GM21786 (cell line): ENCODE results near the gene TMSB15A.
"Not testable (repeated sequence)": the region's sequence is repeated elsewhere in the genome, so short reads cannot be mapped to it uniquely, and the experiment has no call there.

Experiments used
- ATAC-seq: cut with Tn5 transposase; IDR thresholded peaks from one replicate; pipeline ENCODE4 v1.9.1; 2021; ENCODE audit not compliant: unreplicated experiment

Gene TMSB15A

GRCh38 chrX:102515975-102516941, at the start of gene TMSB15A:
Gene TMSB15A (minus strand): TSS chrX:102516739.
- ATAC-seq = peak; percentile 66

- no peak for ATAC-seq
Observed at GRCh38 chrX:102560423-102561068, 44.0 kb upstream of the TMSB15A start.

GRCh38 chrX:102558607-102559006, 42.1 kb upstream of the TMSB15A start:
- ATAC-seq = no peak

- ATAC-seq = no peak
Observed at GRCh38 chrX:102548231-102548630, 31.7 kb upstream of the TMSB15A start.

GRCh38 chrX:102546828-102547493, 30.4 kb upstream of the TMSB15A start:
- ATAC-seq = no peak

- not testable (repeated sequence) for ATAC-seq
Observed at GRCh38 chrX:102546175-102546574, 29.6 kb upstream of the TMSB15A start.

- ATAC-seq = no peak
Observed at GRCh38 chrX:102535958-102536357, 19.4 kb upstream of the TMSB15A start.

- no peak for ATAC-seq
Observed at GRCh38 chrX:102517326-102517725, 787 bp upstream of the TMSB15A start.

- ATAC-seq = no peak
Observed at GRCh38 chrX:102514536-102514935, 2.0 kb downstream of the TMSB15A start.

- no peak for ATAC-seq
Observed at GRCh38 chrX:102498732-102499131, 17.8 kb downstream of the TMSB15A start.

GRCh38 chrX:102491766-102492165, 24.8 kb downstream of the TMSB15A start:
- no peak for ATAC-seq

- not testable (repeated sequence) for ATAC-seq
Observed at GRCh38 chrX:102478765-102479164, 37.8 kb downstream of the TMSB15A start.

- not testable (repeated sequence) for ATAC-seq
Observed at GRCh38 chrX:102471762-102472220, 44.7 kb downstream of the TMSB15A start, which contains the start of gene TCP11X2. Gene TCP11X2 (minus strand): TSS chrX:102471812.

- not testable (repeated sequence) for ATAC-seq
Observed at GRCh38 chrX:102470215-102470614, 46.3 kb downstream of the TMSB15A start.
